ENCODE results near the gene PHF3.
A peak's percentile ranks its signal among the peaks of the same experiment; 100 is the strongest.

The PHF3 gene

GRCh38 chr6:63635215-63635587 lies 401 bp upstream of the PHF3 start:
- H3K4me1 Mint-ChIP-seq (ENCODE audit: low read depth) = peaks cover 43% of the 10 kb centered on the region
- no peaks in the 10 kb centered on the region for H3K27me3 Mint-ChIP-seq
- H3K27ac Mint-ChIP-seq = peak overlapping the region; percentile 80
- H3K36me3 Mint-ChIP-seq (ENCODE audit: low read depth) = peaks cover 4% of the 10 kb centered on the region
- H3K4me3 Mint-ChIP-seq = peak overlapping the region; percentile 84
- H3K9me3 Mint-ChIP-seq = no peaks in the 10 kb centered on the region

GRCh38 chr6:63636518-63637021 lies 968 bp downstream of the PHF3 start:
- H3K27me3 Mint-ChIP-seq = no peaks in the 10 kb centered on the region
- no peaks in the 10 kb centered on the region for H3K9me3 Mint-ChIP-seq
- peak overlapping the region; percentile 93 for H3K27ac Mint-ChIP-seq
- peaks cover 54% of the 10 kb centered on the region for H3K4me1 Mint-ChIP-seq (ENCODE audit: low read depth)
- peaks cover 4% of the 10 kb centered on the region for H3K36me3 Mint-ChIP-seq (ENCODE audit: low read depth)
- H3K4me3 Mint-ChIP-seq = peak overlapping the region; percentile 91

GRCh38 chr6:63637865-63638445 lies 2.4 kb downstream of the PHF3 start:
- Mint-ChIP-seq H3K27me3 (no peaks in the 10 kb centered on the region), H3K4me1 (ENCODE audit: low read depth) (peaks cover 62% of the 10 kb centered on the region), H3K36me3 (ENCODE audit: low read depth) (peaks cover 4% of the 10 kb centered on the region), H3K27ac (no peak overlapping the region), H3K4me3 (peak overlapping the region; percentile 91), H3K9me3 (no peaks in the 10 kb centered on the region)

DNA sequence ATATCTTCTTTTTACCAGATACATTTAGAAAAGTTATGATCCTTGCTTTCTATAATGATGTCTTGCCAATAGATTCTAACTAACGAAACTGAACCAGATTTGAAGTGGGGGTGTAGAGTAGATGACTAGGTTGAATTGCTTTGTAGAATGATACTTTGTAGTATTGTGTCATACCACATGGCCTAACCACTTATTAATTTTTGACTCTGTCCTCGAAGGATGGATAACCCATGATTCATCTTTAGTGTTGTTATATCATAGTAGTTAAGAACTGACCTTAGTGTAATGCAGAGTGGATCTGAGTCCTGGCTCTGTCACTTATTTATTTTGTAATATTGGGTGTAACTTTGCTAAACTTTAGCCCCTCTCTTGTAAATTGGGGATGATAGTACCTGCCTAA lies 4.5 kb downstream of the PHF3 start:
- Mint-ChIP-seq H3K4me1 (ENCODE audit: low read depth) (peaks cover 75% of the 10 kb centered on the region), H3K4me3 (no peak overlapping the region), H3K27me3 (no peaks in the 10 kb centered on the region), H3K36me3 (ENCODE audit: low read depth) (peaks cover 4% of the 10 kb centered on the region), H3K9me3 (no peaks in the 10 kb centered on the region), H3K27ac (peak overlapping the region; percentile 43)

DNA sequence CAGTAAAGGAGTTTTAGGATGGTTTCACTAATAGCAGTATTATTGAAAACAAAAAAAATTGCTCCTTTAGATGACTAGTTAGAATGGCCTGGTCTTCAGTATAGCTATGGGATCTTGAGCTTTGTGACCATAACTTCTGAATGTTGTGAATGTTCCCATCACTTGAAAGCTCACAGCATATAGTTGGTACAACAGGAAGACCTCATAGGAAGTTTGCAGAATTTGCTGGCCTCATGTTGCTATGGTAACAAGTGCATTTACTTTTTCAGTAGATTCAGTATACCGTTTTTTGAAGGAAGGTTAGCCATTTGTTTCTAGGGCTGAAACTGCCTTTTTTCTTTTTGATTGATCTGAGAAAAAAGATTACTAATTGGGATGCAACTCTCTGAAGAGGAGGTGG lies 8.3 kb downstream of the PHF3 start:
- no peak overlapping the region for H3K27ac Mint-ChIP-seq
- H3K9me3 Mint-ChIP-seq = no peaks in the 10 kb centered on the region
- peaks cover 9% of the 10 kb centered on the region for H3K36me3 Mint-ChIP-seq (ENCODE audit: low read depth)
- peaks cover 74% of the 10 kb centered on the region for H3K4me1 Mint-ChIP-seq (ENCODE audit: low read depth)
- no peaks in the 10 kb centered on the region for H3K27me3 Mint-ChIP-seq
- H3K4me3 Mint-ChIP-seq = no peak overlapping the region

DNA sequence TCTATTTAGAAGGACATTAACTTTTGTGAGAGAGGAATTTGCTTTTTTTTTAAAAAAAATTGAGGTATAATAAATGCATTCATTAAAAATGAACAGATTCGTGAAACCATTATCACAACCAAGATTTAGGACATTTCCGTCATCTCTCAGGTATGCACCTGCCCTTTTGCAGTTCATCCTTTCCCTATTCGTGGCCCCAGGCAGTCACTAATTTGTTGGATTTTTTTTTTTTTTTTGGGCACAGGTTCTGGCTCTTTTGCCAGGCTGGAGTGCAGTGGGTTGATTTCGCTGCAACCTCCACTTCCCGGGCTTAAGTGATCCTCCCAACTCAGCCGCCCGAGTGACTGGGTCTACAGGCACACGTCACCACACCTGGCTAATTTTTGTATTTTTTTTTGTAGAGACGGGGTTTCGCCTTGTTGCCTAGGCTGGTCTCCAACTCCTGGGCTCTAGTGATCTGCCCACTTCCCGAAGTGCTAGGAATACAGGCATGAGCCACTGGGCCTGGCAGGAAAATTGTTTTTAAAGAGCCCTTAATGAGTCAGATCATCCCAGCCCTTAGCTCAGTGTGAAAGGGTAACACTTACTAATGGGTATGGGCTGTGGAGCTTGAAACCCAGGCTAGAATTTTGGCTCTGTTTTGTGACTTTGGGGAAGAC lies 9.2 kb downstream of the PHF3 start:
- H3K27ac Mint-ChIP-seq = no peak overlapping the region
- peaks cover 6% of the 10 kb centered on the region for H3K36me3 Mint-ChIP-seq (ENCODE audit: low read depth)
- H3K4me1 Mint-ChIP-seq (ENCODE audit: low read depth) = peaks cover 69% of the 10 kb centered on the region
- no peak overlapping the region for H3K4me3 Mint-ChIP-seq
- H3K27me3 Mint-ChIP-seq = no peaks in the 10 kb centered on the region
- H3K9me3 Mint-ChIP-seq = no peaks in the 10 kb centered on the region

GRCh38 chr6:63649269-63649668 lies 13.7 kb downstream of the PHF3 start:
- Mint-ChIP-seq H3K36me3 (ENCODE audit: low read depth) (peaks cover 31% of the 10 kb centered on the region), H3K4me1 (ENCODE audit: low read depth) (peaks cover 75% of the 10 kb centered on the region), H3K27ac (no peak overlapping the region)

GRCh38 chr6:63649847-63650265 lies 14.3 kb downstream of the PHF3 start:
- peaks cover 31% of the 10 kb centered on the region for H3K36me3 Mint-ChIP-seq (ENCODE audit: low read depth)
- H3K4me1 Mint-ChIP-seq (ENCODE audit: low read depth) = peaks cover 75% of the 10 kb centered on the region
- no peak overlapping the region for H3K27ac Mint-ChIP-seq
- no peaks in the 10 kb centered on the region for H3K27me3 Mint-ChIP-seq
- no peak overlapping the region for H3K4me3 Mint-ChIP-seq
- peaks cover 3% of the 10 kb centered on the region for H3K9me3 Mint-ChIP-seq

More at GRCh38 chr6:63649269-63649668, 13.7 kb downstream of the PHF3 start:
- peaks cover 3% of the 10 kb centered on the region for H3K9me3 Mint-ChIP-seq
- no peak overlapping the region for H3K4me3 Mint-ChIP-seq
- no peaks in the 10 kb centered on the region for H3K27me3 Mint-ChIP-seq

DNA sequence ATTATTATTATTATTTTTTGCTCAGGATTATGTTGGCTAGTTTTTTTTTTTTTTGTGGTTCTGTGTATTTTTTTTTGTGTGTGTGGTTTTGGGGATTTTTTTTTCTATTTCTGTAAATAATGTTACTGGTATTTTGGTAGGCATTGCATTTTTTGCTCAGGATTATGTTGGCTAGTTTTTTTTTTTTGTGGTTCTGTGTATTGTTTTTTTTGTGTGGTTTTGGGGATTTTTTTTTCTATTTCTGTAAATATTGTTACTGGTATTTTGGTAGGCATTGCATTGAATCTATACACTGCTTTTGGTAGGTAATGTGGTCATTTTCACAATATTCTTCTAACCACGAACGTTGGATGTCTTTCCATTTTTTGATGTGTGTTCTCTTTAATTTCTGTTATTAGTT lies 17.4 kb downstream of the PHF3 start:
- H3K4me1 Mint-ChIP-seq (ENCODE audit: low read depth) = peaks cover 83% of the 10 kb centered on the region
- H3K4me3 Mint-ChIP-seq = no peak overlapping the region
- peaks cover 3% of the 10 kb centered on the region for H3K9me3 Mint-ChIP-seq

GRCh38 chr6:63660757-63661156 lies 25.2 kb downstream of the PHF3 start:
- H3K4me3 Mint-ChIP-seq = no peak overlapping the region
- H3K9me3 Mint-ChIP-seq = no peaks in the 10 kb centered on the region
- H3K27me3 Mint-ChIP-seq = no peaks in the 10 kb centered on the region
- peaks cover 88% of the 10 kb centered on the region for H3K4me1 Mint-ChIP-seq (ENCODE audit: low read depth)
- no peak overlapping the region for H3K27ac Mint-ChIP-seq
- H3K36me3 Mint-ChIP-seq (ENCODE audit: low read depth) = peaks cover 19% of the 10 kb centered on the region

More for the DNA sequence above, 17.4 kb downstream of the PHF3 start:
- H3K27me3 Mint-ChIP-seq = no peaks in the 10 kb centered on the region
- H3K36me3 Mint-ChIP-seq (ENCODE audit: low read depth) = peaks cover 32% of the 10 kb centered on the region
- no peak overlapping the region for H3K27ac Mint-ChIP-seq

DNA sequence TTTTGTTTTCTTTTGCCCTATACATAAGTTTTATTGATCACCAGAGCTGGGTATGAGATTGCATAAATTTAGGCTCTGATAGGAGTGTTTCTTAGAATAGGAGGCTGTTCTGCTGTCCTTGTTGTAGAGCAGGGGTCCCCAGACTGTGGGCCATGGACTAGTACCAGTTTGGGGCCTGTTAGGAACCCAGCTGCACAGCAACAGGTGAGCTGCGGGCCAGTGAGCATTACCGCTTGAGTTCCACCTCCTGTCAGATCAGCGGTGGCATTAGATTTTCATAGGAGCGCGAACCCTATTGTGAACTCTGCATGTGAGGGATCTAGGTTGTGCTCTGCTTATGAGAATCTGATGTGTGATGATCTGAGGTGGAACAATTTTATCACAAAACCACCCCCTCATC lies 26.2 kb downstream of the PHF3 start:
- peaks cover 19% of the 10 kb centered on the region for H3K36me3 Mint-ChIP-seq (ENCODE audit: low read depth)
- no peak overlapping the region for H3K4me3 Mint-ChIP-seq
- H3K4me1 Mint-ChIP-seq (ENCODE audit: low read depth) = peaks cover 82% of the 10 kb centered on the region
- H3K27me3 Mint-ChIP-seq = no peaks in the 10 kb centered on the region
- H3K27ac Mint-ChIP-seq = no peak overlapping the region
- H3K9me3 Mint-ChIP-seq = no peaks in the 10 kb centered on the region

GRCh38 chr6:63663147-63663955 lies 27.7 kb downstream of the PHF3 start:
- Mint-ChIP-seq H3K4me3 (no peak overlapping the region), H3K27ac (no peak overlapping the region), H3K36me3 (ENCODE audit: low read depth) (peaks cover 12% of the 10 kb centered on the region), H3K4me1 (ENCODE audit: low read depth) (peaks cover 78% of the 10 kb centered on the region), H3K27me3 (no peaks in the 10 kb centered on the region), H3K9me3 (no peaks in the 10 kb centered on the region)

DNA sequence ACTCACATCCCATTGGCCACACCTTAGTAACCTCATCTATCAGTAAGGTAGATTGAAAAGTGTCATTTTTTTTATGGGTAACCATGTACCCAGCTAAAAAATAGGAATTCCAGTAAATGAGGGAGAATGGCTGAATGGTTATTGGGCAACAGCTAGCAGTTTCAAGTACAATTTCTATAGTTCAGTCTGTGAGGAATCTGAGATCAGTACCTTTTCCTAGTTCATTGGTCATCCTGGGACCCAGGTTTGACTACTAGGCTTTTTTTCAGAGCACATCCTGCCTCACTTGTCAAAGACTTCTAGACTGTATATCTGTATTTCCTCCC lies 28.3 kb downstream of the PHF3 start:
- peaks cover 72% of the 10 kb centered on the region for H3K4me1 Mint-ChIP-seq (ENCODE audit: low read depth)
- peaks cover 12% of the 10 kb centered on the region for H3K36me3 Mint-ChIP-seq (ENCODE audit: low read depth)
- no peaks in the 10 kb centered on the region for H3K9me3 Mint-ChIP-seq
- H3K27ac Mint-ChIP-seq = no peak overlapping the region
- H3K27me3 Mint-ChIP-seq = no peaks in the 10 kb centered on the region
- no peak overlapping the region for H3K4me3 Mint-ChIP-seq

GRCh38 chr6:63671098-63671754 lies 35.6 kb downstream of the PHF3 start:
- H3K36me3 Mint-ChIP-seq (ENCODE audit: low read depth) = peaks cover 14% of the 10 kb centered on the region
- peaks cover 30% of the 10 kb centered on the region for H3K4me1 Mint-ChIP-seq (ENCODE audit: low read depth)
- H3K27ac Mint-ChIP-seq = no peak overlapping the region
- H3K27me3 Mint-ChIP-seq = no peaks in the 10 kb centered on the region
- H3K4me3 Mint-ChIP-seq = no peak overlapping the region
- no peaks in the 10 kb centered on the region for H3K9me3 Mint-ChIP-seq
